Neuronal stem cell (in vitro differentiated cells): Measurements from ENCODE around the gene PUM2.
A peak's percentile ranks its signal among the peaks of the same experiment; 100 is the strongest.

Experiments used
- DNase-seq: peaks from one replicate; pipeline ENCODE4 v3.0.0-alpha.2; 2013; ENCODE audit warnings: low spot score
- H2AFZ ChIP-seq: one replicate; pipeline ENCODE4 v1.6.1; 2013; ENCODE audit warnings: mild to moderate bottlenecking, low read length, inconsistent platforms
- H2AK5ac ChIP-seq: 2 replicates; pipeline ENCODE4 v1.6.1; 2013; ENCODE audit warnings: low read depth, mild to moderate bottlenecking, inconsistent platforms, low read length, moderate library complexity, mixed read lengths
- H2BK120ac ChIP-seq: 2 replicates; pipeline ENCODE4 v1.6.1; 2013; ENCODE audit warnings: low read depth, mild to moderate bottlenecking, inconsistent platforms, low read length, moderate library complexity, mixed read lengths
- H2BK12ac ChIP-seq: one replicate; pipeline ENCODE4 v1.6.1; 2013; ENCODE audit warnings: low read length, inconsistent platforms
- H2BK15ac ChIP-seq: 2 replicates; pipeline ENCODE4 v1.6.1; 2013; ENCODE audit warnings: mild to moderate bottlenecking, low read length, inconsistent platforms, mixed read lengths
- H2BK5ac ChIP-seq: one replicate; pipeline ENCODE4 v1.6.1; 2013; ENCODE audit warnings: inconsistent platforms, mild to moderate bottlenecking, low read length, moderate library complexity
- H3K14ac ChIP-seq: one replicate; pipeline ENCODE4 v1.6.1; 2013; ENCODE audit warnings: low read length, inconsistent platforms
- H3K18ac ChIP-seq: 2 replicates; pipeline ENCODE4 v1.6.1; 2013; ENCODE audit warnings: low read length, inconsistent platforms
- H3K23ac ChIP-seq: 2 replicates; pipeline ENCODE4 v1.6.1; 2013; ENCODE audit warnings: low read depth, mild to moderate bottlenecking, mixed read lengths, low read length, inconsistent platforms; ENCODE audit not compliant: poor library complexity
- H3K27ac ChIP-seq: replicated peaks from 3 replicates; pipeline ENCODE4 v1.5.1; 2013; ENCODE audit warnings: low read length, inconsistent platforms
- H3K27me3 ChIP-seq, 3 experiments: 2 replicates each; pipeline ENCODE4 v1.6.1; 2013; ENCODE audit warnings: low read length in 3 of 3, mild to moderate bottlenecking in 2 of 3, inconsistent platforms in 1 of 3, low read depth in 1 of 3, mixed read lengths in 1 of 3, moderate library complexity in 1 of 3; ENCODE audit not compliant: control insufficient read depth in 3 of 3, insufficient read depth in 3 of 3
- H3K36me3 ChIP-seq, 2 donors: replicated peaks in 1 of 2; 2 replicates each; pipeline ENCODE4 v1.6.1; 2013; ENCODE audit warnings: low read length in 2 of 2; ENCODE audit not compliant: control insufficient read depth in 2 of 2, insufficient read depth in 2 of 2
- H3K4ac ChIP-seq: 2 replicates; pipeline ENCODE4 v1.6.1; 2013; ENCODE audit warnings: inconsistent platforms, mild to moderate bottlenecking, low read length, moderate library complexity
- H3K4me1 ChIP-seq, 2 donors: 1 replicate in 1 of 2; 2 replicates in 1 of 2; pipeline ENCODE4 v1.6.1; 2013; ENCODE audit warnings: low read length in 2 of 2, low read depth in 1 of 2; ENCODE audit not compliant: control insufficient read depth in 2 of 2, insufficient read depth in 1 of 2
- H3K4me2 ChIP-seq: one replicate; pipeline ENCODE4 v1.6.1; 2013; ENCODE audit warnings: mild to moderate bottlenecking, low read length, inconsistent platforms; ENCODE audit not compliant: insufficient read depth, poor library complexity, severe bottlenecking
- H3K4me3 ChIP-seq, 2 donors: 2 replicates each; pipeline ENCODE4 v1.5.1; 2013; ENCODE audit warnings: low read length in 2 of 2, mild to moderate bottlenecking in 2 of 2, inconsistent platforms in 1 of 2, moderate library complexity in 1 of 2
- H3K79me1 ChIP-seq: one replicate; pipeline ENCODE4 v1.6.1; 2013; ENCODE audit warnings: low read depth, mild to moderate bottlenecking, inconsistent platforms, low read length, moderate library complexity
- H3K9ac ChIP-seq: one replicate; pipeline ENCODE4 v1.6.1; 2013; ENCODE audit warnings: mild to moderate bottlenecking, low read depth, low read length, inconsistent platforms; ENCODE audit not compliant: poor library complexity
- H3K9me3 ChIP-seq, 2 donors: replicated peaks in 1 of 2; 2 replicates each; pipeline versions ENCODE3 to v1.6.1; 2013; ENCODE audit warnings: low read length in 2 of 2, mild to moderate bottlenecking in 2 of 2, inconsistent platforms in 1 of 2, low read depth in 1 of 2, mixed read lengths in 1 of 2, moderate library complexity in 1 of 2; ENCODE audit not compliant: control insufficient read depth in 2 of 2, insufficient read depth in 1 of 2
- H4K8ac ChIP-seq: one replicate; pipeline ENCODE4 v1.6.1; 2013; ENCODE audit warnings: low read depth, mild to moderate bottlenecking, inconsistent platforms, low read length, moderate library complexity
- H4K91ac ChIP-seq: one replicate; pipeline ENCODE4 v1.6.1; 2013; ENCODE audit warnings: low read length, low read depth, mild to moderate bottlenecking, inconsistent platforms; ENCODE audit not compliant: poor library complexity
- WGBS, 2 donors: extraction: QIAGEN DNeasy Blood & Tissue Kit; methylation state at CpG; one replicate each; pipeline ENCODE4 v1.1.7; 2013; ENCODE audit warnings: missing lambda C conversion rate in 2 of 2, mixed read lengths in 1 of 2; ENCODE audit not compliant: insufficient read length in 2 of 2, insufficient replicate concordance in 1 of 2; ENCODE audit errors: extremely low coverage in 2 of 2; 5-methylcytosine and 5-hydroxymethylcytosine counted together

The PUM2 gene

GRCh38 chr2:20291106-20291564, 59.5 kb downstream of the PUM2 start:
- no peak overlapping the region for H2AFZ ChIP-seq
- peaks cover 12 to 98% of the 10 kb centered on the region in 2 donors for H3K36me3 ChIP-seq
- DNase-seq: peak; percentile 55
- WGBS, 2 donors: no CpG with 5 or more reads among the region's 7 CpGs
- H3K27ac ChIP-seq: peak overlapping the region; percentile 26
- no peak overlapping the region for H4K8ac ChIP-seq
- H2BK5ac ChIP-seq: no peak overlapping the region
- no peak overlapping the region for H3K18ac ChIP-seq
- no peak overlapping the region for H3K9ac ChIP-seq
- no peak overlapping the region for H3K4me2 ChIP-seq
- H3K4me1 ChIP-seq: peaks cover 0 to 2% of the 10 kb centered on the region in 2 donors
- no peak overlapping the region for H4K91ac ChIP-seq
- H3K4ac ChIP-seq: no peak overlapping the region
- H3K14ac ChIP-seq: no peak overlapping the region
- H3K23ac ChIP-seq: no peak overlapping the region
- H3K4me3 ChIP-seq: no peak overlapping the region
- H2BK120ac ChIP-seq: no peak overlapping the region
- H3K79me1 ChIP-seq: no peaks in the 10 kb centered on the region
- H3K27me3 ChIP-seq: no peaks in the 10 kb centered on the region
- no peaks in the 10 kb centered on the region for H3K9me3 ChIP-seq
- no peak overlapping the region for H2AK5ac ChIP-seq
- no peak overlapping the region for H2BK12ac ChIP-seq
- H2BK15ac ChIP-seq: no peak overlapping the region

- Histone ChIP-seq H3K9ac (no peak overlapping the region), H3K9me3 (no peaks in the 10 kb centered on the region), H3K4ac (no peak overlapping the region), H2BK5ac (no peak overlapping the region), H3K23ac (no peak overlapping the region), H3K36me3 (peaks cover 10 to 99% of the 10 kb centered on the region in 2 donors), H3K18ac (no peak overlapping the region), H3K4me3 (no peak overlapping the region), H3K14ac (no peak overlapping the region), H4K91ac (no peak overlapping the region), H3K79me1 (no peaks in the 10 kb centered on the region), H2BK120ac (no peak overlapping the region), H3K4me2 (no peak overlapping the region), H3K27ac (no peak overlapping the region), H2BK15ac (no peak overlapping the region), H2BK12ac (no peak overlapping the region), H2AFZ (no peak overlapping the region), H3K4me1 (peaks cover 0 to 2% of the 10 kb centered on the region in 2 donors), H2AK5ac (no peak overlapping the region), H3K27me3 (no peaks in the 10 kb centered on the region), H4K8ac (no peak overlapping the region)
- DNase-seq: no peak
- WGBS, 2 donors: no CpG with 5 or more reads among the region's 7 CpGs
These were observed 61.9 kb downstream of the PUM2 start for GRCh38 chr2:20288642-20289340.

- H3K27ac ChIP-seq: no peak overlapping the region
- no peaks in the 10 kb centered on the region for H3K9me3 ChIP-seq
- H2AFZ ChIP-seq: no peak overlapping the region
- H3K9ac ChIP-seq: no peak overlapping the region
- H2BK5ac ChIP-seq: no peak overlapping the region
- H3K4me2 ChIP-seq: no peak overlapping the region
- no peak overlapping the region for H2BK120ac ChIP-seq
- no peak for DNase-seq
- H3K36me3 ChIP-seq: peaks cover 12 to 100% of the 10 kb centered on the region in 2 donors
- no peak overlapping the region for H3K4me3 ChIP-seq
- H3K14ac ChIP-seq: no peak overlapping the region
- H3K23ac ChIP-seq: no peak overlapping the region
- H3K27me3 ChIP-seq: no peaks in the 10 kb centered on the region
- no peak overlapping the region for H2BK12ac ChIP-seq
- H2AK5ac ChIP-seq: no peak overlapping the region
- no peak overlapping the region for H3K4ac ChIP-seq
- no peaks in the 10 kb centered on the region for H3K79me1 ChIP-seq
- no peak overlapping the region for H4K8ac ChIP-seq
- no peak overlapping the region for H2BK15ac ChIP-seq
- H4K91ac ChIP-seq: no peak overlapping the region
- WGBS, 2 donors: no CpG with 5 or more reads among the region's 3 CpGs
- H3K4me1 ChIP-seq: no peaks in the 10 kb centered on the region
- no peak overlapping the region for H3K18ac ChIP-seq
These were observed 67.6 kb downstream of the PUM2 start for GRCh38 chr2:20282916-20283592.

- H3K4me3 ChIP-seq: no peak overlapping the region
- H2BK5ac ChIP-seq: no peak overlapping the region
- no peaks in the 10 kb centered on the region for H3K27me3 ChIP-seq
- H3K23ac ChIP-seq: no peak overlapping the region
- no peak overlapping the region for H2AK5ac ChIP-seq
- no peaks in the 10 kb centered on the region for H3K4me1 ChIP-seq
- no peaks in the 10 kb centered on the region for H3K9me3 ChIP-seq
- H3K4me2 ChIP-seq: no peak overlapping the region
- no peak overlapping the region for H3K14ac ChIP-seq
- H4K91ac ChIP-seq: no peak overlapping the region
- no peak overlapping the region for H2AFZ ChIP-seq
- no peak overlapping the region for H3K9ac ChIP-seq
- WGBS, 2 donors: no CpG with 5 or more reads among the region's 2 CpGs
- no peak overlapping the region for H3K4ac ChIP-seq
- no peak for DNase-seq
- no peaks in the 10 kb centered on the region for H3K79me1 ChIP-seq
- no peak overlapping the region for H2BK12ac ChIP-seq
- no peak overlapping the region for H4K8ac ChIP-seq
- no peak overlapping the region for H3K27ac ChIP-seq
- H3K36me3 ChIP-seq: peaks cover 12 to 100% of the 10 kb centered on the region in 2 donors
- no peak overlapping the region for H3K18ac ChIP-seq
- no peak overlapping the region for H2BK15ac ChIP-seq
- H2BK120ac ChIP-seq: no peak overlapping the region
These were observed 68.8 kb downstream of the PUM2 start for GRCh38 chr2:20281876-20282275.
